CD4-positive, alpha-beta T cell (primary cell): ENCODE results near the gene F2RL1. TPM values are rescaled to one million over a fixed set of nuclear protein-coding genes. Genes with fewer than 3 reads are reported as not detected.

ENCODE experiments used
- ATAC-seq: fragments of 200-7000 bp; cut with Tn5 transposase; one replicate; pipeline ENCODE4 v1.10.0; 2022; ENCODE audit warnings: mild to moderate bottlenecking; ENCODE audit not compliant: poor library complexity
- CTCF ChIA-PET: fragments of 350-600 bp; sonication (Branson Sonifier 250); formaldehyde crosslinking; loops from one replicate; lab custom pipeline; 2021; ENCODE audit warnings: antibody characterized with exemption, inconsistent platforms; lab: Charles Lee
- POLR2A ChIA-PET: fragments of 350-600 bp; sonication (Branson Sonifier 250); formaldehyde crosslinking; loops from one replicate; lab custom pipeline; 2021; ENCODE audit warnings: antibody characterized with exemption, inconsistent platforms; lab: Charles Lee
- DNase-seq, 14 experiments: peaks; one replicate each; pipeline ENCODE4 v3.0.0-alpha.2; 2013 to 2020; ENCODE audit warnings: mixed read lengths in 2 of 14
- H3K27ac ChIP-seq, 2 donors: one replicate each; pipeline versions ENCODE4 v1.5.1 to v1.7.0; 2013; ENCODE audit warnings: low read length in 2 of 2, low read depth in 1 of 2, mild to moderate bottlenecking in 1 of 2
- H3K27me3 ChIP-seq, 2 experiments: 1 replicate in 1 of 2; 2 replicates in 1 of 2; pipeline versions ENCODE4 v1.6.1 to v1.7.0; 2013; ENCODE audit warnings: low read length in 2 of 2, control low read depth in 1 of 2, mild to moderate bottlenecking in 1 of 2, moderate library complexity in 1 of 2; ENCODE audit not compliant: insufficient read depth in 2 of 2, control insufficient read depth in 1 of 2
- H3K36me3 ChIP-seq: one replicate; pipeline ENCODE4 v1.6.1; 2013; ENCODE audit warnings: low read length, control low read depth; ENCODE audit not compliant: insufficient read depth
- H3K4me1 ChIP-seq: one replicate; pipeline ENCODE4 v1.6.1; 2013; ENCODE audit warnings: low read length, control low read depth; ENCODE audit not compliant: insufficient read depth
- H3K4me3 ChIP-seq: one replicate; pipeline ENCODE4 v1.5.1; 2013; ENCODE audit warnings: mild to moderate bottlenecking, low read length, moderate library complexity
- H3K9me3 ChIP-seq, 2 experiments: 1 replicate in 1 of 2; 2 replicates in 1 of 2; pipeline versions ENCODE4 v1.6.1 to v1.7.0; 2013; ENCODE audit warnings: low read length in 2 of 2, mild to moderate bottlenecking in 2 of 2, control low read depth in 1 of 2, moderate library complexity in 1 of 2; ENCODE audit not compliant: control insufficient read depth in 1 of 2, insufficient read depth in 1 of 2
- H3K27ac Mint-ChIP-seq: one replicate; pipeline ENCODE4 v1.8.0; 2020; ENCODE audit warnings: mixed read lengths
- H3K27me3 Mint-ChIP-seq: one replicate; pipeline ENCODE4 v1.8.0; 2021; ENCODE audit warnings: mixed read lengths
- H3K36me3 Mint-ChIP-seq: one replicate; pipeline ENCODE4 v1.8.0; 2021; ENCODE audit warnings: low read depth, mixed read lengths
- H3K4me1 Mint-ChIP-seq: one replicate; pipeline ENCODE4 v1.8.0; 2021; ENCODE audit warnings: low read depth, mixed read lengths
- H3K4me3 Mint-ChIP-seq: one replicate; pipeline ENCODE4 v1.8.0; 2020; ENCODE audit warnings: mild to moderate bottlenecking, mixed read lengths
- H3K9me3 Mint-ChIP-seq: one replicate; pipeline ENCODE4 v1.8.0; 2020; ENCODE audit warnings: mixed read lengths
- CTCF ChIP-seq: fragments of 200-600 bp; IDR thresholded peaks from one replicate; pipeline ENCODE4 v1.8.0; 2022; ENCODE audit warnings: antibody characterized with exemption, mild to moderate bottlenecking
- intact Hi-C, 2 experiments: fragments of 100-400 bp; cut with DNase I in 1 of 2; cut with micrococcal nuclease in 1 of 2; formaldehyde crosslinking; loops; one replicate each; pipeline versions ENCODE4 v1.15.1 to v1.9.0; 2023 to 2025; cut with DNase I, micrococcal nuclease
- total RNA-seq, 174 experiments: library from RNA in 2 of 174; stranded (reverse) in 2 of 174; gene quantifications; one replicate each; pipeline ENCODE4 v1.2.3 and lab custom pipeline; 2021 to 2026

Gene F2RL1
- total RNA-seq, 2 experiments from 2014 or later: 1.7 to 2.1 TPM

GRCh38 chr5:76849419-76850291 lies 30.8 kb downstream of the F2RL1 start, which contains the start of gene S100Z:
Gene S100Z, plus strand, starts transcription at chr5:76850014. Its CDS starts 25,346 bp downstream, at chr5:76875360.
- peak within 1 kb of the TSS; percentile 13 for H3K4me3 ChIP-seq
- Mint-ChIP-seq H3K4me3 (peak within 1 kb of the TSS; percentile 38), H3K27me3 (no peaks in the 10 kb centered on the region), H3K36me3 (no peaks in the 10 kb centered on the region), H3K27ac (peak within 1 kb of the TSS; percentile 48), H3K4me1 (peaks cover 31% of the 10 kb centered on the region), H3K9me3 (no peaks in the 10 kb centered on the region)
- TF ChIP-seq CTCF: no peak
- peak within 1 kb of the TSS in 1 of 2 donors; percentile 56 for H3K27ac ChIP-seq
- CTCF ChIA-PET: no interaction called here
- H3K4me1 ChIP-seq: peaks cover 25% of the 10 kb centered on the region
- ATAC-seq (peak; percentile 93), DNase-seq (peak; percentile 6 to 69 (median 30))
- intact Hi-C loops: loop anchor here in 1 of 2 experiments (2.0 kb wide), 1 partner anchor 31 kb away; the partner anchor contains the start of gene F2RL1
- no peaks in the 10 kb centered on the region for H3K9me3 ChIP-seq
- POLR2A ChIA-PET: interaction anchor here (0.6 to 1.3 kb wide), 2 partner anchors 180 to 1366 kb away, joined by 3 read pairs; no protein-coding TSS in a partner anchor
- no peaks in the 10 kb centered on the region for H3K27me3 ChIP-seq
- H3K36me3 ChIP-seq: no peaks in the 10 kb centered on the region

GRCh38 chr5:76850543-76851145 lies 31.8 kb downstream of the F2RL1 start:
- H3K27ac ChIP-seq: peak overlapping the region in 1 of 2 donors; percentile 56
- no peak overlapping the region for H3K4me3 Mint-ChIP-seq
- H3K9me3 ChIP-seq: no peaks in the 10 kb centered on the region
- POLR2A ChIA-PET: interaction anchor here (1.3 kb wide), 1 partner anchor 179 kb away, joined by 3 read pairs; no protein-coding TSS in a partner anchor
- intact Hi-C loops: loop anchor here in 1 of 2 experiments (2.0 kb wide), 1 partner anchor 32 kb away; the partner anchor contains the start of gene F2RL1
- peaks cover 35% of the 10 kb centered on the region for H3K4me1 ChIP-seq
- H3K36me3 ChIP-seq: no peaks in the 10 kb centered on the region
- DNase-seq (no peak), ATAC-seq (no peak)
- no peaks in the 10 kb centered on the region for H3K27me3 ChIP-seq
- H3K9me3 Mint-ChIP-seq: no peaks in the 10 kb centered on the region
- H3K36me3 Mint-ChIP-seq: no peaks in the 10 kb centered on the region
- H3K27ac Mint-ChIP-seq: peak overlapping the region; percentile 48
- H3K4me1 Mint-ChIP-seq: peaks cover 40% of the 10 kb centered on the region
- H3K4me3 ChIP-seq: peak overlapping the region; percentile 13
- no peak for TF ChIP-seq CTCF
- H3K27me3 Mint-ChIP-seq: no peaks in the 10 kb centered on the region
- CTCF ChIA-PET: no interaction called here

GRCh38 chr5:76851728-76852369 lies 33.0 kb downstream of the F2RL1 start:
- no peaks in the 10 kb centered on the region for H3K36me3 Mint-ChIP-seq
- intact Hi-C loops: loop anchor here in 1 of 2 experiments (2.0 kb wide), 1 partner anchor 33 kb away; the partner anchor contains the start of gene F2RL1
- CTCF ChIA-PET: no interaction called here
- no peak for TF ChIP-seq CTCF
- no peak for DNase-seq
- H3K4me3 Mint-ChIP-seq: no peak overlapping the region
- H3K4me1 Mint-ChIP-seq: peaks cover 52% of the 10 kb centered on the region
- Histone ChIP-seq H3K9me3 (no peaks in the 10 kb centered on the region), H3K36me3 (no peaks in the 10 kb centered on the region), H3K4me1 (peaks cover 47% of the 10 kb centered on the region), H3K27me3 (no peaks in the 10 kb centered on the region), H3K4me3 (no peak overlapping the region), H3K27ac (no peak overlapping the region)
- peak overlapping the region; percentile 48 for H3K27ac Mint-ChIP-seq
- no peaks in the 10 kb centered on the region for H3K9me3 Mint-ChIP-seq
- H3K27me3 Mint-ChIP-seq: no peaks in the 10 kb centered on the region
- no peak for ATAC-seq
- POLR2A ChIA-PET: no interaction called here
